ENCODE results near the gene PRG2.

The PRG2 gene

GRCh38 chr11:57357310-57357709 is 33.1 kb downstream of the PRG2 start:
- 100% methylated on average over 1 of the region's 3 CpGs for WGBS, 2 experiments (ENCODE audit: insufficient coverage in 2 of 2)
- H3K9me3 ChIP-seq (ENCODE audit: control insufficient read depth, low read length) = no peaks in the 10 kb centered on the region
- no peaks in the 10 kb centered on the region for H3K36me3 ChIP-seq (ENCODE audit: control insufficient read depth, insufficient read depth, low read length)
- no peak overlapping the region for H3K27ac ChIP-seq (ENCODE audit: low read depth, low read length, severe bottlenecking)
- no peak overlapping the region for H3K4me3 ChIP-seq (ENCODE audit: extremely low read depth, insufficient read depth, low read length, poor library complexity, severe bottlenecking)
- H3K4me1 ChIP-seq (ENCODE audit: control insufficient read depth, insufficient read depth, low read length, poor library complexity, severe bottlenecking) = no peaks in the 10 kb centered on the region

GRCh38 chr11:57356268-57356667 is 34.2 kb downstream of the PRG2 start:
- no peaks in the 10 kb centered on the region for H3K36me3 ChIP-seq (ENCODE audit: control insufficient read depth, insufficient read depth, low read length)
- 90 to 95% methylated on average over 7 to 9 of the region's 9 CpGs for WGBS, 2 experiments (ENCODE audit: insufficient coverage in 2 of 2)
- no peak overlapping the region for H3K27ac ChIP-seq (ENCODE audit: low read depth, low read length, severe bottlenecking)
- H3K9me3 ChIP-seq (ENCODE audit: control insufficient read depth, low read length) = no peaks in the 10 kb centered on the region
- H3K4me1 ChIP-seq (ENCODE audit: control insufficient read depth, insufficient read depth, low read length, poor library complexity, severe bottlenecking) = no peaks in the 10 kb centered on the region
- no peak overlapping the region for H3K4me3 ChIP-seq (ENCODE audit: extremely low read depth, insufficient read depth, low read length, poor library complexity, severe bottlenecking)

GRCh38 chr11:57354699-57355098 is 35.8 kb downstream of the PRG2 start:
- H3K4me1 ChIP-seq (ENCODE audit: control insufficient read depth, insufficient read depth, low read length, poor library complexity, severe bottlenecking) = no peaks in the 10 kb centered on the region
- no peaks in the 10 kb centered on the region for H3K36me3 ChIP-seq (ENCODE audit: control insufficient read depth, insufficient read depth, low read length)
- no peaks in the 10 kb centered on the region for H3K9me3 ChIP-seq (ENCODE audit: control insufficient read depth, low read length)
- H3K4me3 ChIP-seq (ENCODE audit: extremely low read depth, insufficient read depth, low read length, poor library complexity, severe bottlenecking) = no peak overlapping the region
- H3K27ac ChIP-seq (ENCODE audit: low read depth, low read length, severe bottlenecking) = no peak overlapping the region
- 96% methylated on average over 6 of the region's 6 CpGs for WGBS, 2 experiments (ENCODE audit: insufficient coverage in 2 of 2)

- WGBS, 2 experiments (ENCODE audit: insufficient coverage in 2 of 2) = 83 to 86% methylated on average over 3 to 4 of the region's 4 CpGs
- Histone ChIP-seq H3K9me3 (ENCODE audit: control insufficient read depth, low read length) (no peaks in the 10 kb centered on the region), H3K27ac (ENCODE audit: low read depth, low read length, severe bottlenecking) (no peak overlapping the region), H3K4me3 (ENCODE audit: extremely low read depth, insufficient read depth, low read length, poor library complexity, severe bottlenecking) (no peak overlapping the region), H3K36me3 (ENCODE audit: control insufficient read depth, insufficient read depth, low read length) (no peaks in the 10 kb centered on the region), H3K4me1 (ENCODE audit: control insufficient read depth, insufficient read depth, low read length, poor library complexity, severe bottlenecking) (no peaks in the 10 kb centered on the region)
Observed at GRCh38 chr11:57353852-57354251, 36.6 kb downstream of the PRG2 start.

GRCh38 chr11:57353446-57353845 is 37.0 kb downstream of the PRG2 start:
- Histone ChIP-seq H3K27ac (ENCODE audit: low read depth, low read length, severe bottlenecking) (no peak overlapping the region), H3K4me1 (ENCODE audit: control insufficient read depth, insufficient read depth, low read length, poor library complexity, severe bottlenecking) (no peaks in the 10 kb centered on the region), H3K9me3 (ENCODE audit: control insufficient read depth, low read length) (no peaks in the 10 kb centered on the region), H3K36me3 (ENCODE audit: control insufficient read depth, insufficient read depth, low read length) (no peaks in the 10 kb centered on the region), H3K4me3 (ENCODE audit: extremely low read depth, insufficient read depth, low read length, poor library complexity, severe bottlenecking) (no peak overlapping the region)
- 38 to 59% methylated on average over 3 of the region's 4 CpGs for WGBS, 2 experiments (ENCODE audit: insufficient coverage in 2 of 2)

GRCh38 chr11:57353036-57353435 is 37.4 kb downstream of the PRG2 start:
- Histone ChIP-seq H3K27ac (ENCODE audit: low read depth, low read length, severe bottlenecking) (no peak overlapping the region), H3K4me1 (ENCODE audit: control insufficient read depth, insufficient read depth, low read length, poor library complexity, severe bottlenecking) (no peaks in the 10 kb centered on the region), H3K4me3 (ENCODE audit: extremely low read depth, insufficient read depth, low read length, poor library complexity, severe bottlenecking) (no peak overlapping the region), H3K36me3 (ENCODE audit: control insufficient read depth, insufficient read depth, low read length) (no peaks in the 10 kb centered on the region), H3K9me3 (ENCODE audit: control insufficient read depth, low read length) (no peaks in the 10 kb centered on the region)
- WGBS, 2 experiments (ENCODE audit: insufficient coverage in 2 of 2) = 63% methylated on average over 1 to 4 of the region's 5 CpGs

GRCh38 chr11:57349491-57350274 is 40.8 kb downstream of the PRG2 start:
- H3K4me1 ChIP-seq (ENCODE audit: control insufficient read depth, insufficient read depth, low read length, poor library complexity, severe bottlenecking) = no peaks in the 10 kb centered on the region
- H3K27ac ChIP-seq (ENCODE audit: low read depth, low read length, severe bottlenecking) = no peak overlapping the region
- no peaks in the 10 kb centered on the region for H3K36me3 ChIP-seq (ENCODE audit: control insufficient read depth, insufficient read depth, low read length)
- WGBS, 2 experiments (ENCODE audit: insufficient coverage in 2 of 2) = 9 to 18% methylated on average over 21 of the region's 31 CpGs
- no peak overlapping the region for H3K4me3 ChIP-seq (ENCODE audit: extremely low read depth, insufficient read depth, low read length, poor library complexity, severe bottlenecking)
- H3K9me3 ChIP-seq (ENCODE audit: control insufficient read depth, low read length) = no peaks in the 10 kb centered on the region

- Histone ChIP-seq H3K36me3 (ENCODE audit: control insufficient read depth, insufficient read depth, low read length) (no peaks in the 10 kb centered on the region), H3K4me1 (ENCODE audit: control insufficient read depth, insufficient read depth, low read length, poor library complexity, severe bottlenecking) (no peaks in the 10 kb centered on the region), H3K27ac (ENCODE audit: low read depth, low read length, severe bottlenecking) (no peak overlapping the region), H3K9me3 (ENCODE audit: control insufficient read depth, low read length) (no peaks in the 10 kb centered on the region), H3K4me3 (ENCODE audit: extremely low read depth, insufficient read depth, low read length, poor library complexity, severe bottlenecking) (no peak overlapping the region)
- WGBS, 2 experiments (ENCODE audit: insufficient coverage in 2 of 2) = 92 to 93% methylated on average over 11 to 14 of the region's 14 CpGs
Observed at GRCh38 chr11:57348636-57349313, 41.7 kb downstream of the PRG2 start.

GRCh38 chr11:57348052-57348451 is 42.4 kb downstream of the PRG2 start:
- Histone ChIP-seq H3K36me3 (ENCODE audit: control insufficient read depth, insufficient read depth, low read length) (no peaks in the 10 kb centered on the region), H3K4me3 (ENCODE audit: extremely low read depth, insufficient read depth, low read length, poor library complexity, severe bottlenecking) (no peak overlapping the region), H3K4me1 (ENCODE audit: control insufficient read depth, insufficient read depth, low read length, poor library complexity, severe bottlenecking) (no peaks in the 10 kb centered on the region), H3K27ac (ENCODE audit: low read depth, low read length, severe bottlenecking) (no peak overlapping the region), H3K9me3 (ENCODE audit: control insufficient read depth, low read length) (no peaks in the 10 kb centered on the region)
- 70 to 78% methylated on average over 7 of the region's 7 CpGs for WGBS, 2 experiments (ENCODE audit: insufficient coverage in 2 of 2)

GRCh38 chr11:57347336-57347735 is 43.1 kb downstream of the PRG2 start:
- Histone ChIP-seq H3K9me3 (ENCODE audit: control insufficient read depth, low read length) (no peaks in the 10 kb centered on the region), H3K4me3 (ENCODE audit: extremely low read depth, insufficient read depth, low read length, poor library complexity, severe bottlenecking) (no peak overlapping the region), H3K27ac (ENCODE audit: low read depth, low read length, severe bottlenecking) (no peak overlapping the region), H3K36me3 (ENCODE audit: control insufficient read depth, insufficient read depth, low read length) (no peaks in the 10 kb centered on the region), H3K4me1 (ENCODE audit: control insufficient read depth, insufficient read depth, low read length, poor library complexity, severe bottlenecking) (no peaks in the 10 kb centered on the region)
- WGBS, 2 experiments (ENCODE audit: insufficient coverage in 2 of 2) = 89% methylated on average over 9 of the region's 9 CpGs; no CpG with 5 or more reads in 1 of the 2 experiments

Data from mesodermal cell (in vitro differentiated cells).